WTC11 (cell line): ENCODE measurements around the gene MXD3.

ENCODE experiments used
- ETV6 ChIP-seq: sonication (generic); formaldehyde crosslinking; IDR thresholded peaks from 2 replicates; pipeline ENCODE4 v1.8.1; 2022; ENCODE audit warnings: mild to moderate bottlenecking, missing genetic modification reagents
- FOXP1 ChIP-seq: sonication (generic); formaldehyde crosslinking; IDR thresholded peaks from 2 replicates; pipeline ENCODE4 v1.8.0; 2022; ENCODE audit warnings: missing genetic modification reagents, mild to moderate bottlenecking, moderate library complexity, borderline replicate concordance
- NR1H2 ChIP-seq: sonication (generic); formaldehyde crosslinking; IDR thresholded peaks from 2 replicates; pipeline ENCODE4 v1.9.0; 2021; ENCODE audit warnings: mild to moderate bottlenecking, moderate library complexity, missing genetic modification reagents
- ZNF671 ChIP-seq: fragments of 250-450 bp; sonication (Bioruptor Pico); IDR thresholded peaks from 2 replicates; pipeline ENCODE4 v1.8.0; 2021; ENCODE audit warnings: mild to moderate bottlenecking
- TF ChIP-seq, protein P1 (sequence below): sonication (generic); formaldehyde crosslinking; IDR thresholded peaks from 2 replicates; pipeline ENCODE4 v1.8.0; 2023; ENCODE audit warnings: mild to moderate bottlenecking, missing genetic modification reagents
- TF ChIP-seq, protein P2 (sequence below): fragments of 200-600 bp; IDR thresholded peaks from 2 replicates; pipeline ENCODE4 v1.8.0; 2022; ENCODE audit warnings: antibody characterized with exemption
- TF ChIP-seq, protein P3 (sequence below): sonication (generic); formaldehyde crosslinking; conservative IDR thresholded peaks from 2 replicates; pipeline ENCODE4 v1.8.1; 2022; ENCODE audit warnings: mild to moderate bottlenecking, missing genetic modification reagents
- TF ChIP-seq, protein P4 (sequence below): sonication (generic); formaldehyde crosslinking; IDR thresholded peaks from 2 replicates; pipeline ENCODE4 v1.8.1; 2023; ENCODE audit warnings: mild to moderate bottlenecking, missing genetic modification reagents, borderline replicate concordance

DNA sequence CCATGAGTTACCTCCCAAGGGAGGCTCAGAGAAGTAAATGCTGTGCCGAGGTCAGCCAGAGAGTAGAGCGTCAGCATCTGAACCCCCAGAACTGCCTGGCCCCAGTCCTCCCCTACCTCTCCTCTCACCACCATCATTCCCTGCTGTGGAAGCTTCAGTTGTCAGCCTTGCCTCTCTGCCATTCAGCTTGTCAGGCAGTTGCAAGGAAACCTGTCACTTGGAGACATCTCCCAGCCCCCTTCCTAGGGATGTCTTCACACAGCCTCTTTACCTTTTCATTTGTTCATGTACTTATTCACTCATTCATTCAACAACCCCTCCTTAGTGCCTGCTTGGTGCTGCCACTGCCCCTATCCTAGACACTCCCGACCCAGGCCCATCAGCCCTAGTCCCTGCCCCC, 48.2 kb upstream of the MXD3 start:
- TF ChIP-seq, protein P1, sequence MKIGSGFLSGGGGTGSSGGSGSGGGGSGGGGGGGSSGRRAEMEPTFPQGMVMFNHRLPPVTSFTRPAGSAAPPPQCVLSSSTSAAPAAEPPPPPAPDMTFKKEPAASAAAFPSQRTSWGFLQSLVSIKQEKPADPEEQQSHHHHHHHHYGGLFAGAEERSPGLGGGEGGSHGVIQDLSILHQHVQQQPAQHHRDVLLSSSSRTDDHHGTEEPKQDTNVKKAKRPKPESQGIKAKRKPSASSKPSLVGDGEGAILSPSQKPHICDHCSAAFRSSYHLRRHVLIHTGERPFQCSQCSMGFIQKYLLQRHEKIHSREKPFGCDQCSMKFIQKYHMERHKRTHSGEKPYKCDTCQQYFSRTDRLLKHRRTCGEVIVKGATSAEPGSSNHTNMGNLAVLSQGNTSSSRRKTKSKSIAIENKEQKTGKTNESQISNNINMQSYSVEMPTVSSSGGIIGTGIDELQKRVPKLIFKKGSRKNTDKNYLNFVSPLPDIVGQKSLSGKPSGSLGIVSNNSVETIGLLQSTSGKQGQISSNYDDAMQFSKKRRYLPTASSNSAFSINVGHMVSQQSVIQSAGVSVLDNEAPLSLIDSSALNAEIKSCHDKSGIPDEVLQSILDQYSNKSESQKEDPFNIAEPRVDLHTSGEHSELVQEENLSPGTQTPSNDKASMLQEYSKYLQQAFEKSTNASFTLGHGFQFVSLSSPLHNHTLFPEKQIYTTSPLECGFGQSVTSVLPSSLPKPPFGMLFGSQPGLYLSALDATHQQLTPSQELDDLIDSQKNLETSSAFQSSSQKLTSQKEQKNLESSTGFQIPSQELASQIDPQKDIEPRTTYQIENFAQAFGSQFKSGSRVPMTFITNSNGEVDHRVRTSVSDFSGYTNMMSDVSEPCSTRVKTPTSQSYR, result no peak
- TF ChIP-seq ZNF671 (no peak), ETV6 (no peak), FOXP1 (CRISPR knock-in tag) (no peak), NR1H2 (no peak)
- TF ChIP-seq, protein P2, sequence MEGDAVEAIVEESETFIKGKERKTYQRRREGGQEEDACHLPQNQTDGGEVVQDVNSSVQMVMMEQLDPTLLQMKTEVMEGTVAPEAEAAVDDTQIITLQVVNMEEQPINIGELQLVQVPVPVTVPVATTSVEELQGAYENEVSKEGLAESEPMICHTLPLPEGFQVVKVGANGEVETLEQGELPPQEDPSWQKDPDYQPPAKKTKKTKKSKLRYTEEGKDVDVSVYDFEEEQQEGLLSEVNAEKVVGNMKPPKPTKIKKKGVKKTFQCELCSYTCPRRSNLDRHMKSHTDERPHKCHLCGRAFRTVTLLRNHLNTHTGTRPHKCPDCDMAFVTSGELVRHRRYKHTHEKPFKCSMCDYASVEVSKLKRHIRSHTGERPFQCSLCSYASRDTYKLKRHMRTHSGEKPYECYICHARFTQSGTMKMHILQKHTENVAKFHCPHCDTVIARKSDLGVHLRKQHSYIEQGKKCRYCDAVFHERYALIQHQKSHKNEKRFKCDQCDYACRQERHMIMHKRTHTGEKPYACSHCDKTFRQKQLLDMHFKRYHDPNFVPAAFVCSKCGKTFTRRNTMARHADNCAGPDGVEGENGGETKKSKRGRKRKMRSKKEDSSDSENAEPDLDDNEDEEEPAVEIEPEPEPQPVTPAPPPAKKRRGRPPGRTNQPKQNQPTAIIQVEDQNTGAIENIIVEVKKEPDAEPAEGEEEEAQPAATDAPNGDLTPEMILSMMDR, result no peak
- TF ChIP-seq, protein P3, sequence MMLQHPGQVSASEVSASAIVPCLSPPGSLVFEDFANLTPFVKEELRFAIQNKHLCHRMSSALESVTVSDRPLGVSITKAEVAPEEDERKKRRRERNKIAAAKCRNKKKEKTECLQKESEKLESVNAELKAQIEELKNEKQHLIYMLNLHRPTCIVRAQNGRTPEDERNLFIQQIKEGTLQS, result no peak
- TF ChIP-seq, protein P4, sequence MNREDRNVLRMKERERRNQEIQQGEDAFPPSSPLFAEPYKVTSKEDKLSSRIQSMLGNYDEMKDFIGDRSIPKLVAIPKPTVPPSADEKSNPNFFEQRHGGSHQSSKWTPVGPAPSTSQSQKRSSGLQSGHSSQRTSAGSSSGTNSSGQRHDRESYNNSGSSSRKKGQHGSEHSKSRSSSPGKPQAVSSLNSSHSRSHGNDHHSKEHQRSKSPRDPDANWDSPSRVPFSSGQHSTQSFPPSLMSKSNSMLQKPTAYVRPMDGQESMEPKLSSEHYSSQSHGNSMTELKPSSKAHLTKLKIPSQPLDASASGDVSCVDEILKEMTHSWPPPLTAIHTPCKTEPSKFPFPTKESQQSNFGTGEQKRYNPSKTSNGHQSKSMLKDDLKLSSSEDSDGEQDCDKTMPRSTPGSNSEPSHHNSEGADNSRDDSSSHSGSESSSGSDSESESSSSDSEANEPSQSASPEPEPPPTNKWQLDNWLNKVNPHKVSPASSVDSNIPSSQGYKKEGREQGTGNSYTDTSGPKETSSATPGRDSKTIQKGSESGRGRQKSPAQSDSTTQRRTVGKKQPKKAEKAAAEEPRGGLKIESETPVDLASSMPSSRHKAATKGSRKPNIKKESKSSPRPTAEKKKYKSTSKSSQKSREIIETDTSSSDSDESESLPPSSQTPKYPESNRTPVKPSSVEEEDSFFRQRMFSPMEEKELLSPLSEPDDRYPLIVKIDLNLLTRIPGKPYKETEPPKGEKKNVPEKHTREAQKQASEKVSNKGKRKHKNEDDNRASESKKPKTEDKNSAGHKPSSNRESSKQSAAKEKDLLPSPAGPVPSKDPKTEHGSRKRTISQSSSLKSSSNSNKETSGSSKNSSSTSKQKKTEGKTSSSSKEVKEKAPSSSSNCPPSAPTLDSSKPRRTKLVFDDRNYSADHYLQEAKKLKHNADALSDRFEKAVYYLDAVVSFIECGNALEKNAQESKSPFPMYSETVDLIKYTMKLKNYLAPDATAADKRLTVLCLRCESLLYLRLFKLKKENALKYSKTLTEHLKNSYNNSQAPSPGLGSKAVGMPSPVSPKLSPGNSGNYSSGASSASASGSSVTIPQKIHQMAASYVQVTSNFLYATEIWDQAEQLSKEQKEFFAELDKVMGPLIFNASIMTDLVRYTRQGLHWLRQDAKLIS (CRISPR knock-in tag), result no peak
